Measurements from ENCODE around the gene LMTK3.

- TF ChIP-seq, protein P1, sequence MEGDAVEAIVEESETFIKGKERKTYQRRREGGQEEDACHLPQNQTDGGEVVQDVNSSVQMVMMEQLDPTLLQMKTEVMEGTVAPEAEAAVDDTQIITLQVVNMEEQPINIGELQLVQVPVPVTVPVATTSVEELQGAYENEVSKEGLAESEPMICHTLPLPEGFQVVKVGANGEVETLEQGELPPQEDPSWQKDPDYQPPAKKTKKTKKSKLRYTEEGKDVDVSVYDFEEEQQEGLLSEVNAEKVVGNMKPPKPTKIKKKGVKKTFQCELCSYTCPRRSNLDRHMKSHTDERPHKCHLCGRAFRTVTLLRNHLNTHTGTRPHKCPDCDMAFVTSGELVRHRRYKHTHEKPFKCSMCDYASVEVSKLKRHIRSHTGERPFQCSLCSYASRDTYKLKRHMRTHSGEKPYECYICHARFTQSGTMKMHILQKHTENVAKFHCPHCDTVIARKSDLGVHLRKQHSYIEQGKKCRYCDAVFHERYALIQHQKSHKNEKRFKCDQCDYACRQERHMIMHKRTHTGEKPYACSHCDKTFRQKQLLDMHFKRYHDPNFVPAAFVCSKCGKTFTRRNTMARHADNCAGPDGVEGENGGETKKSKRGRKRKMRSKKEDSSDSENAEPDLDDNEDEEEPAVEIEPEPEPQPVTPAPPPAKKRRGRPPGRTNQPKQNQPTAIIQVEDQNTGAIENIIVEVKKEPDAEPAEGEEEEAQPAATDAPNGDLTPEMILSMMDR (IDR thresholded peaks at IDR 0.05) = no peak
- no peak for TF ChIP-seq POLR2A (IDR thresholded peaks at IDR 0.05)
Measured at GRCh38 chr19:48551437-48552302, 40.0 kb upstream of the LMTK3 start, which contains the start of gene SULT2B1.
